A673 (cell line): Measurements from ENCODE around the gene GBP5.
"Not testable (repeated sequence)": the region's sequence is repeated elsewhere in the genome, so short reads cannot be mapped to it uniquely, and the experiment has no call there.

Source experiments
- CTCF ChIP-seq: fragments of 300-800, 200-600 bp; sonication (generic); conservative IDR thresholded peaks from 2 replicates; pipeline ENCODE4 v1.5.1; 2017; ENCODE audit warnings: low read depth, mild to moderate bottlenecking, antibody characterized with exemption, low read length, moderate library complexity, mixed read lengths
- EZH2 ChIP-seq: fragments of 200-600 bp; sonication (generic); IDR thresholded peaks from 2 replicates; pipeline ENCODE4 v1.6.1; 2017; ENCODE audit warnings: borderline replicate concordance, low read depth, mild to moderate bottlenecking, mixed read lengths, antibody characterized with exemption, low read length; ENCODE audit not compliant: poor library complexity, severe bottlenecking

- TF ChIP-seq CTCF, EZH2: not testable (repeated sequence)
Measured at GRCh38 chr1:89255581-89255980, 17.1 kb downstream of the GBP5 start.
